DMS 273 (cell line): ENCODE data around the gene NUP54.
A peak's percentile ranks its signal among the peaks of the same experiment; 100 is the strongest.

ENCODE experiments used
- DNase-seq: peaks from one replicate; lab custom pipeline; 2025; ENCODE audit not compliant: unreplicated experiment; lab: John Stamatoyannopoulos, UW

NUP54 gene

GRCh38 chr4:76074468-76074867 is 73.7 kb downstream of the NUP54 start, which contains the start of gene ART3:
ART3 (plus strand) TSS chr4:76074709; CDS start chr4:76075890, 1,181 bp downstream.
- DNase-seq, result no peak

- no peak for DNase-seq
These were observed 75.4 kb downstream of the NUP54 start for GRCh38 chr4:76072760-76073159.

GRCh38 chr4:76067652-76068286 is 80.4 kb downstream of the NUP54 start:
- DNase-seq, result peak; percentile 80

- no peak for DNase-seq
These were observed 81.7 kb downstream of the NUP54 start for GRCh38 chr4:76066546-76066945.
